Progenitor cell of endocrine pancreas (in vitro differentiated cells): ENCODE results near the gene TMEM258. TPM values are rescaled to one million over a fixed set of nuclear protein-coding genes. Genes with fewer than 3 reads are reported as not detected.
A peak's percentile ranks its signal among the peaks of the same experiment; 100 is the strongest.

Source experiments
- DNase-seq: peaks from one replicate; pipeline ENCODE4 v3.0.0; 2021; ENCODE audit warnings: low spot score; ENCODE audit not compliant: unreplicated experiment
- H3K27ac Mint-ChIP-seq: 2 replicates; pipeline ENCODE4 v1.8.0; 2021; ENCODE audit warnings: mild to moderate bottlenecking, moderate library complexity, mixed read lengths
- H3K27me3 Mint-ChIP-seq: 2 replicates; pipeline ENCODE4 v1.8.0; 2021; ENCODE audit warnings: mixed read lengths
- H3K36me3 Mint-ChIP-seq: 2 replicates; pipeline ENCODE4 v1.8.0; 2022; ENCODE audit warnings: mixed read lengths; ENCODE audit not compliant: insufficient read depth
- H3K4me1 Mint-ChIP-seq: 2 replicates; pipeline ENCODE4 v1.8.0; 2021; ENCODE audit warnings: low read depth, mixed read lengths
- H3K4me3 Mint-ChIP-seq: 2 replicates; pipeline ENCODE4 v1.8.0; 2021; ENCODE audit warnings: low read depth, mild to moderate bottlenecking, moderate library complexity, mixed read lengths
- H3K9me3 Mint-ChIP-seq: 2 replicates; pipeline ENCODE4 v1.8.0; 2021; ENCODE audit warnings: low read depth, mixed read lengths
- CTCF ChIP-seq: fragments of 200-600 bp; sonication (generic); IDR thresholded peaks from one replicate; pipeline ENCODE4 v1.5.0; 2021; ENCODE audit warnings: antibody characterized with exemption, mild to moderate bottlenecking; ENCODE audit not compliant: unreplicated experiment
- total RNA-seq: library from RNA; stranded (reverse); gene quantifications from 2 replicates; pipeline ENCODE4 v1.2.1, GENCODE V29; 2021

TMEM258 gene
- total RNA-seq, 1 donor from 2014 or later: 185 TPM

GRCh38 chr11:61747967-61748285, 44.5 kb downstream of the TMEM258 start:
- Mint-ChIP-seq H3K4me3 (no peak overlapping the region), H3K27ac (no peak overlapping the region)

GRCh38 chr11:61747192-61747966, 45.0 kb downstream of the TMEM258 start:
- TF ChIP-seq CTCF: peak; percentile 95
- H3K36me3 Mint-ChIP-seq: no peaks in the 10 kb centered on the region
- peak; percentile 81 for DNase-seq
- H3K4me1 Mint-ChIP-seq: peaks cover 19% of the 10 kb centered on the region
- H3K9me3 Mint-ChIP-seq: no peaks in the 10 kb centered on the region
- peaks cover 4% of the 10 kb centered on the region for H3K27me3 Mint-ChIP-seq
- H3K4me3 Mint-ChIP-seq: no peak overlapping the region
- H3K27ac Mint-ChIP-seq: no peak overlapping the region

More at GRCh38 chr11:61747967-61748285, 44.5 kb downstream of the TMEM258 start:
- H3K9me3 Mint-ChIP-seq: no peaks in the 10 kb centered on the region
- peaks cover 19% of the 10 kb centered on the region for H3K4me1 Mint-ChIP-seq
- no peaks in the 10 kb centered on the region for H3K36me3 Mint-ChIP-seq
- DNase-seq: no peak
- peaks cover 4% of the 10 kb centered on the region for H3K27me3 Mint-ChIP-seq
- TF ChIP-seq CTCF: peak; percentile 8

GRCh38 chr11:61746442-61747191, 45.8 kb downstream of the TMEM258 start:
- no peak for DNase-seq
- H3K27ac Mint-ChIP-seq: no peak overlapping the region
- peaks cover 3% of the 10 kb centered on the region for H3K36me3 Mint-ChIP-seq
- H3K4me3 Mint-ChIP-seq: no peak overlapping the region
- TF ChIP-seq CTCF: no peak
- no peaks in the 10 kb centered on the region for H3K9me3 Mint-ChIP-seq
- peaks cover 19% of the 10 kb centered on the region for H3K4me1 Mint-ChIP-seq
- peaks cover 4% of the 10 kb centered on the region for H3K27me3 Mint-ChIP-seq

GRCh38 chr11:61745781-61746441, 46.5 kb downstream of the TMEM258 start:
- H3K36me3 Mint-ChIP-seq: peaks cover 3% of the 10 kb centered on the region
- no peak overlapping the region for H3K27ac Mint-ChIP-seq
- H3K4me1 Mint-ChIP-seq: peaks cover 16% of the 10 kb centered on the region
- H3K9me3 Mint-ChIP-seq: no peaks in the 10 kb centered on the region
- no peak for TF ChIP-seq CTCF
- H3K4me3 Mint-ChIP-seq: no peak overlapping the region
- H3K27me3 Mint-ChIP-seq: no peaks in the 10 kb centered on the region
- DNase-seq: no peak

- no peak for DNase-seq
- Mint-ChIP-seq H3K36me3 (peaks cover 3% of the 10 kb centered on the region), H3K9me3 (no peaks in the 10 kb centered on the region), H3K4me3 (no peak overlapping the region), H3K27me3 (no peaks in the 10 kb centered on the region), H3K4me1 (peaks cover 14% of the 10 kb centered on the region), H3K27ac (no peak overlapping the region)
- no peak for TF ChIP-seq CTCF
These were observed 47.7 kb downstream of the TMEM258 start for GRCh38 chr11:61744609-61745156.
